GM12801 (cell line): ENCODE data around the gene ANKRD13D.

Experiments used
- CTCF ChIP-seq: IDR thresholded peaks from one replicate; pipeline ENCODE4 v1.5.1; 2011; ENCODE audit warnings: control low read depth; ENCODE audit not compliant: insufficient read length; ENCODE audit errors: extremely low read depth

The ANKRD13D gene

GRCh38 chr11:67309661-67310061 is 20.6 kb downstream of the ANKRD13D start:
- no peak for TF ChIP-seq CTCF

DNA sequence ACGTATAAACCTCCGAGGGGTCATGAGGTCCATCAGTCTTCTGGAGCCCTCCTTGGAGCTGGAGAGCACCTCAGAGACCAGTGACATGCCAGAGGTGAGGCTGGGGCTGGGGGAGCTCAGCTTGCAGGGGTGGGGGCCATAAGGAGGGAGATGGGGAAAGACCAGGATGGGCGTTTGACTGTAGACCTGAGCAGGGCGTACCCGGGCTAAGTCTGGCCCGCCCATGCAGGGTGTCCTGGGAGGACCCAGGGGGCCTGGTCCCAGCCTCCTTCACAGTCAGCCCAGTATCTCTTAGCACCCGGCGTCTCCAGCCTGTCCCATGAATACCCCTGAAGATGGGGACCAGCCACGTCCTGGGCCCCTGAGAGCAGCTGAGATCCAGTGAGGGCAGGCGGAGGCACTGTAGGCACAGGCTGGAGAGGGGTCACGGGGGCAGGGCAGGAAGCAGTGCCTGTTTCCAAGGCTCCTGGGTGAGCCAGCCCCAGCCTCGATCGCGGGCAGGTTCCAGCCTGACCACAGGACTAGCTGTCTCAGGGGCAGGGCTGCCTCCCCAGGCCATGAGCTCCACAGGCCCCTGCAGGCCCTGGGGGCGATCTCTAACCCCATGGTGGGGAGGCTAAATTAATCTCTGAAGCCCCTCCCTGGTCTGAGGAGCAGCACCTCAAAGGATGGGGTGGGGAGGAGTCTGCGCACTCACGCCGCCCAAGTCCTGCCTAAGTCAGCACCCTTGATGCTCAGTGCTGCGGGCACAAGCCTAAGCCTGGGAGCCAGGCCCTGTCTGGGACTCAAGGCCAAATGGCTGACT is 21.3 kb downstream of the ANKRD13D start:
- no peak for TF ChIP-seq CTCF

DNA sequence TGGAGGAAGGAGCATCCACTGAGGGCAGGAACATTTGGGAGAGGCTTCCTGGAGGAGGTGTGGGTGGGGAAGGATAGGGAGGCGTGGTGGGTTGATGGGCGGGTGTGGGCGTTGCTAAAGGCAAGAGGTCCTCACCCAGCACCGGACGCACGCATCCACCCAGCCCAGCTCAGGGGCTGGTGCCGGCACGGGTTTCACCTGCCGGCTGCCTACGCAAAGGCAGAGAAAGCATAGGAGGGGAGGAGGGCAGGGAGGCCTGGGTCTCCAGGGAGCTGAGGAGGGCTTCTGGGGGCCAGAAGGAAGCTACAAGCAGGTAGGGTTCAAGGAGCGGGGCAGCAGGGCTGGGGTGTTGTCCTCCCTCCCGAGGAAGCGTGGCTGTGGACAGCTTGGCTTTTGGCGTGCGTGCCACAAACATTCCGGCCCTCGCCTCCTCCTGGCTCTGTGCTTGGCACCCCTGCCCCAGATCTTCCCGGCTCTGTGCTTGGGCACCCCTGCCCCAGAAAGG is 22.0 kb downstream of the ANKRD13D start:
- TF ChIP-seq CTCF, result no peak

GRCh38 chr11:67311556-67312082 is 22.5 kb downstream of the ANKRD13D start:
- no peak for TF ChIP-seq CTCF

DNA sequence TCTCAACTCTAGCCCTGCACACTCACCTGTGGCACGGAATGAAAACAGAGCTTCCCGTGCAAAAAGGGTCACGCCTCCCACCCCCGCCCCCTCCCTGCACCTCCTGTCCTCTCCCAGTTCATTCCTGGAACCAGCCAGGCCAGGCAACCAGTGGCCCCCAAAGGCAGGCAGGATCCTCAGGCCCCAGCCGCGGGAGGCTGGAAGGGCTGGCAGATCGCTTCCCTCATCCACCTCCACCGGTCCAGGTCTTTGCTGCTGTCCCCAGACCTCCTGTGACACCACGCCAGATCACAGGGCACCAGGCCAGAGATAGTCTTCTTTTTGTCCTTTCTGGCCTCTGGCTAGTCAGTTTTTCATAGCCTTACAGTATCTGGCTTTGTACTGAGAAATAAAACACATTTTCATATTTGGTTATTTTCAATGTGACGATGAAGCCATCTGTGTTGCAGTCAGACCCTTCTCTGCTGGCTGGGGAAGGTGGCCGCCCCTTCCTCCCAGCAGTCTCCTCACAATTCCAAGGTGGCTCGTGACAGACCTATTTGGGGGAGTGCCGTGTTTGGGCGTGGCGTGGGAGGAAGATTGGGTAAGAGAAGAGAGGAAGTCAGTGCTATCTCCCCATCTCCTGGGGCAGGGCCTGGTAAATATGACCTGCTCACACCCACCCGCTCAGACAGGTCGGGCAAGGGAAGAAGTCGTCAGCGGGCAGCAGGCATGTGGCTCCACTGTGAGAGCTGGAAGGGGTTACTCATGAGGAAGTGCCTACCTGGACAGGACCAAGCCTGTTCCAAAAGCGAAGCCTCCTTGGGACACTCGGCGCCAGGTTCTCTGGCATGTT is 23.3 kb downstream of the ANKRD13D start:
- no peak for TF ChIP-seq CTCF

- no peak for TF ChIP-seq CTCF
Measured at GRCh38 chr11:67313125-67313890, 24.2 kb downstream of the ANKRD13D start.
